Stimulated activated CD4-positive, alpha-beta T cell treated with anti-CD3 and anti-CD28 coated beads, Interleukin-2, amount 100 ng/mL, for 4 hours (primary cell): ENCODE results near the gene PLCD4.

Experiments used
- DNase-seq: peaks from one replicate; pipeline ENCODE4 v3.0.0-alpha.2; 2020; ENCODE audit warnings: low read depth

The PLCD4 gene

GRCh38 chr2:218621007-218621406 lies 13.3 kb downstream of the PLCD4 start:
- no peak for DNase-seq

- DNase-seq, result no peak
These were observed 15.1 kb downstream of the PLCD4 start for GRCh38 chr2:218622606-218623365.

- no peak for DNase-seq
These were observed 15.6 kb downstream of the PLCD4 start for GRCh38 chr2:218623366-218623705.

- DNase-seq, result no peak
These were observed 18.7 kb downstream of the PLCD4 start for GRCh38 chr2:218626369-218626768.

GRCh38 chr2:218627939-218628338 lies 20.2 kb downstream of the PLCD4 start:
- DNase-seq, result no peak

GRCh38 chr2:218631837-218632236 lies 24.1 kb downstream of the PLCD4 start:
- DNase-seq, result no peak

- DNase-seq, result no peak
These were observed 28.0 kb downstream of the PLCD4 start for GRCh38 chr2:218635719-218636118.

GRCh38 chr2:218638372-218638771 lies 30.7 kb downstream of the PLCD4 start:
- DNase-seq, result no peak

GRCh38 chr2:218642121-218642656 lies 34.5 kb downstream of the PLCD4 start:
- DNase-seq, result no peak

GRCh38 chr2:218642786-218643185 lies 35.1 kb downstream of the PLCD4 start:
- no peak for DNase-seq

- no peak for DNase-seq
These were observed 36.1 kb downstream of the PLCD4 start for GRCh38 chr2:218643751-218644310.

GRCh38 chr2:218644721-218645120 lies 37.0 kb downstream of the PLCD4 start:
- DNase-seq, result no peak

- no peak for DNase-seq
These were observed 37.4 kb downstream of the PLCD4 start for GRCh38 chr2:218645126-218645525.

- peak; percentile 31 for DNase-seq
These were observed 40.5 kb downstream of the PLCD4 start for GRCh38 chr2:218648088-218648786.

GRCh38 chr2:218648787-218649100 lies 41.0 kb downstream of the PLCD4 start:
- DNase-seq, result no peak

GRCh38 chr2:218655751-218656150 lies 48.1 kb downstream of the PLCD4 start:
- DNase-seq, result no peak

- peak; percentile 16 for DNase-seq
These were observed 51.1 kb downstream of the PLCD4 start for GRCh38 chr2:218658671-218659257.

- DNase-seq, result peak; percentile 94
These were observed 51.7 kb downstream of the PLCD4 start, which contains the start of the genes BCS1L and ZNF142 for GRCh38 chr2:218659258-218659987. Gene BCS1L, plus strand, starts transcription at chr2:218659683. Its CDS starts 1,305 bp downstream, at chr2:218660988. Gene ZNF142, minus strand, starts transcription at chr2:218659623. Its CDS starts 3,194 bp downstream, at chr2:218656429.

- no peak for DNase-seq
These were observed 52.3 kb downstream of the PLCD4 start for GRCh38 chr2:218659988-218660358.

- DNase-seq, result no peak
These were observed 54.7 kb downstream of the PLCD4 start for GRCh38 chr2:218662377-218662776.

- DNase-seq, result no peak
These were observed 55.1 kb downstream of the PLCD4 start for GRCh38 chr2:218662827-218663226.

- DNase-seq, result no peak
These were observed 56.2 kb downstream of the PLCD4 start for GRCh38 chr2:218663901-218664300.
